H1 (cell line): ENCODE measurements around the gene DTWD2. TPM values are rescaled to one million over a fixed set of nuclear protein-coding genes. Genes with fewer than 3 reads are reported as not detected.

Experiments
- CTCF ChIA-PET: fragments of 300-600 bp; sonication (Branson Sonifier 250); formaldehyde crosslinking; loops from one replicate; lab custom pipeline; 2021; ENCODE audit not compliant: partially characterized antibody; lab: Charles Lee
- POLR2A ChIA-PET: fragments of 300-600 bp; sonication (Branson Sonifier 250); formaldehyde crosslinking; loops from one replicate; lab custom pipeline; 2021; ENCODE audit warnings: inconsistent platforms; ENCODE audit not compliant: partially characterized antibody; lab: Charles Lee
- DNase-seq, 2 experiments: peaks; one replicate each; pipeline versions ENCODE4 v3.0.0 to v3.0.0-alpha.2; 2010 to 2022; ENCODE audit warnings: low spot score in 2 of 2, low read depth in 1 of 2, mixed read lengths in 1 of 2
- FAIRE-seq: peaks from 2 replicates; lab custom pipeline; 2011; peaks lifted over from hg19 to GRCh38; lab: Jason Lieb, UNC
- H2AFZ ChIP-seq: 2 replicates; pipeline ENCODE4 v1.8.1; 2012; ENCODE audit warnings: low read length, inconsistent platforms
- H2AK5ac ChIP-seq: 2 replicates; pipeline ENCODE4 v1.6.1; 2013; ENCODE audit warnings: low read depth, low read length
- H2BK120ac ChIP-seq: replicated peaks from 2 replicates; pipeline ENCODE3; 2013; ENCODE audit warnings: low read depth, low read length, inconsistent platforms
- H2BK12ac ChIP-seq: 2 replicates; pipeline ENCODE4 v1.6.1; 2013; ENCODE audit warnings: low read depth, low read length
- H2BK15ac ChIP-seq: 2 replicates; pipeline ENCODE4 v1.6.1; 2013; ENCODE audit warnings: low read length
- H2BK20ac ChIP-seq: 2 replicates; pipeline ENCODE4 v1.6.1; 2013; ENCODE audit warnings: low read length
- H2BK5ac ChIP-seq: 2 replicates; pipeline ENCODE4 v1.6.1; 2013; ENCODE audit warnings: low read depth, low read length
- H3K14ac ChIP-seq: 2 replicates; pipeline ENCODE4 v1.6.1; 2013; ENCODE audit warnings: inconsistent platforms; ENCODE audit not compliant: insufficient read length
- H3K18ac ChIP-seq: 2 replicates; pipeline ENCODE4 v1.6.1; 2013; ENCODE audit warnings: low read length; ENCODE audit errors: extremely low read depth
- H3K23ac ChIP-seq: 2 replicates; pipeline ENCODE4 v1.6.1; 2013; ENCODE audit warnings: inconsistent platforms; ENCODE audit not compliant: insufficient read length
- H3K23me2 ChIP-seq: 2 replicates; pipeline ENCODE4 v1.6.1; 2013; ENCODE audit warnings: low read depth, low read length
- H3K27ac ChIP-seq: 2 replicates; pipeline ENCODE4 v1.6.1; 2011; ENCODE audit warnings: low read depth, low read length, inconsistent platforms
- H3K27me3 ChIP-seq, 4 experiments: replicated peaks in 1 of 4; 1 replicate in 1 of 4; 2 replicates in 3 of 4; pipeline versions ENCODE4 v1.6.1 to v1.8.1; 2011 to 2013; ENCODE audit warnings: low read length in 3 of 4, mild to moderate bottlenecking in 3 of 4, inconsistent platforms in 2 of 4, mixed read lengths in 2 of 4, moderate library complexity in 1 of 4; ENCODE audit not compliant: control insufficient read depth in 3 of 4, insufficient read depth in 3 of 4; ENCODE audit errors: extremely low read depth in 1 of 4
- H3K36me3 ChIP-seq, 4 experiments: 2 replicates each; pipeline versions ENCODE4 v1.6.1 to v1.8.1; 2011 to 2013; ENCODE audit warnings: mild to moderate bottlenecking in 4 of 4, low read length in 3 of 4, moderate library complexity in 2 of 4, control low read depth in 1 of 4, inconsistent platforms in 1 of 4; ENCODE audit not compliant: insufficient read depth in 4 of 4, control insufficient read depth in 2 of 4
- H3K4ac ChIP-seq: replicated peaks from 2 replicates; pipeline ENCODE3; 2013; ENCODE audit warnings: low read length, low read depth, mixed read lengths, inconsistent platforms; ENCODE audit not compliant: insufficient read length
- H3K4me1 ChIP-seq, 4 experiments: replicated peaks in 1 of 4; 1 replicate in 1 of 4; 2 replicates in 3 of 4; pipeline versions ENCODE4 v1.6.1 to v1.8.1; 2011 to 2013; ENCODE audit warnings: low read length in 3 of 4, inconsistent platforms in 2 of 4, mixed read lengths in 1 of 4; ENCODE audit not compliant: insufficient read depth in 4 of 4, control insufficient read depth in 3 of 4
- H3K4me2 ChIP-seq, 2 experiments: 2 replicates each; pipeline versions ENCODE4 v1.6.1 to v1.8.1; 2011 to 2013; ENCODE audit warnings: low read depth in 2 of 2, low read length in 2 of 2, control low read depth in 1 of 2, inconsistent platforms in 1 of 2, mild to moderate bottlenecking in 1 of 2; ENCODE audit not compliant: insufficient read depth in 1 of 2
- H3K4me3 ChIP-seq, 4 experiments: fragments of 200-600, 300-600 bp in 1 of 4; sonication (generic), shearing (Covaris generic), sonication (Bioruptor Twin) in 1 of 4; 2 replicates each; pipeline versions ENCODE4 v1.5.1 to v1.8.1; 2011 to 2016; ENCODE audit warnings: low read length in 4 of 4, low read depth in 3 of 4, control low read depth in 2 of 4, inconsistent platforms in 2 of 4, mild to moderate bottlenecking in 2 of 4, mixed read lengths in 1 of 4, moderate library complexity in 1 of 4; ENCODE audit not compliant: insufficient read depth in 2 of 4; ENCODE audit errors: extremely low read depth in 1 of 4
- H3K56ac ChIP-seq: replicated peaks from 2 replicates; pipeline ENCODE3; 2013; ENCODE audit warnings: low read depth, mild to moderate bottlenecking, mixed read lengths, low read length, inconsistent platforms; ENCODE audit not compliant: insufficient read length
- H3K79me1 ChIP-seq: 2 replicates; pipeline ENCODE4 v1.6.1; 2013; ENCODE audit warnings: low read depth, low read length, control low read depth
- H3K79me2 ChIP-seq, 2 experiments: 2 replicates each; pipeline versions ENCODE4 v1.6.1 to v1.8.1; 2012 to 2013; ENCODE audit warnings: low read length in 2 of 2, mild to moderate bottlenecking in 2 of 2, inconsistent platforms in 1 of 2; ENCODE audit not compliant: insufficient read depth in 2 of 2, control insufficient read depth in 1 of 2
- H3K9ac ChIP-seq, 4 experiments: replicated peaks in 1 of 4; 1 replicate in 1 of 4; 2 replicates in 3 of 4; pipeline versions ENCODE4 v1.6.1 to v1.8.1; 2011 to 2013; ENCODE audit warnings: low read depth in 3 of 4, low read length in 3 of 4, control low read depth in 2 of 4, mild to moderate bottlenecking in 2 of 4, moderate library complexity in 2 of 4, inconsistent platforms in 1 of 4; ENCODE audit errors: extremely low read depth in 1 of 4
- H3K9me3 ChIP-seq, 2 experiments: 2 replicates each; pipeline versions ENCODE4 v1.6.1 to v1.8.1; 2012 to 2013; ENCODE audit warnings: mild to moderate bottlenecking in 2 of 2, moderate library complexity in 2 of 2, control low read depth in 1 of 2, inconsistent platforms in 1 of 2, low read depth in 1 of 2, low read length in 1 of 2, mixed read lengths in 1 of 2; ENCODE audit not compliant: insufficient read depth in 2 of 2
- H4K20me1 ChIP-seq, 2 experiments: replicated peaks in 1 of 2; 2 replicates each; pipeline versions ENCODE3 to v1.8.1; 2011 to 2013; ENCODE audit warnings: inconsistent platforms in 2 of 2, low read length in 2 of 2, mild to moderate bottlenecking in 1 of 2; ENCODE audit not compliant: insufficient read depth in 2 of 2, control insufficient read depth in 1 of 2
- H4K5ac ChIP-seq: 2 replicates; pipeline ENCODE4 v1.6.1; 2013; ENCODE audit warnings: low read length, low read depth, mixed read lengths, inconsistent platforms; ENCODE audit not compliant: insufficient read length
- H4K8ac ChIP-seq: 2 replicates; pipeline ENCODE4 v1.8.0; 2013; ENCODE audit warnings: mild to moderate bottlenecking, moderate library complexity, low read length, inconsistent platforms; ENCODE audit not compliant: insufficient read depth; ENCODE audit errors: extremely low read depth
- H4K91ac ChIP-seq: replicated peaks from 2 replicates; pipeline ENCODE3; 2013; ENCODE audit warnings: low read length, mixed read lengths, inconsistent platforms; ENCODE audit not compliant: insufficient read length
- SP1 ChIP-seq: IDR thresholded peaks from 2 replicates; pipeline ENCODE4 v1.6.1; 2011; ENCODE audit warnings: low read depth, low read length
- polyA plus RNA-seq, 7 experiments: library from polyadenylated mRNA; depleted of rRNA in 3 of 7; stranded (reverse) in 5 of 7; unstranded in 2 of 7; fragments of >200 nt in 5 of 7; fragments of 200-250 nt in 2 of 7; gene quantifications; 1 replicate in 5 of 7; 2 replicates in 1 of 7; 4 replicates in 1 of 7; pipeline versions ENCODE4 v1.2.1 to v1.2.3, GENCODE V29; 2011 to 2013; ENCODE audit warnings: missing spikeins in 2 of 7, mixed read lengths in 2 of 7
- total RNA-seq: library from RNA; stranded (reverse); fragmentation: NEBNext Ultra II Directional; extraction: Animal tissue kit (Norgen Biotek cat#: 25700); gene quantifications from 2 replicates; pipeline ENCODE4 v1.2.1, GENCODE V29; 2021

The DTWD2 gene
- total and polyA plus RNA-seq, 2 of the 8 experiments (the other 6 are each of a cell fraction or from before 2014, with no cell fraction given) = 4.3 to 17.1 TPM

- H4K91ac ChIP-seq = no peak overlapping the region
- H3K9me3 ChIP-seq = no peaks in the 10 kb centered on the region
- no peak for FAIRE-seq
- no peak overlapping the region for H3K4me3 ChIP-seq
- no peaks in the 10 kb centered on the region for H3K36me3 ChIP-seq
- no peaks in the 10 kb centered on the region for H3K79me1 ChIP-seq
- no peak overlapping the region for H2AFZ ChIP-seq
- H3K27me3 ChIP-seq = no peaks in the 10 kb centered on the region
- POLR2A ChIA-PET = interaction anchor here (1.4 kb wide), 1 partner anchor 35 kb away, joined by 5 read pairs; the partner anchor contains the start of gene DTWD2
- H3K79me2 ChIP-seq = no peaks in the 10 kb centered on the region
- no peak overlapping the region for H3K4ac ChIP-seq
- H3K23me2 ChIP-seq = peaks cover 3% of the 10 kb centered on the region; the same call in 1 of the 2 replicates
- no peak overlapping the region for H2BK120ac ChIP-seq
- no peak overlapping the region for H3K14ac ChIP-seq
- TF ChIP-seq SP1 = no peak
- no peaks in the 10 kb centered on the region for H4K20me1 ChIP-seq
- H3K4me2 ChIP-seq = no peak overlapping the region; a peak in 1 of 4 replicates
- no peak for DNase-seq
- peak overlapping the region; percentile 3; the same call in 1 of the 2 replicates for H3K18ac ChIP-seq
- no peak overlapping the region for H2AK5ac ChIP-seq
- H3K56ac ChIP-seq = no peak overlapping the region
- peak overlapping the region; percentile 23 for H2BK12ac ChIP-seq
- CTCF ChIA-PET = interaction anchor here (1.2 to 5.2 kb wide), 4 partner anchors 10 to 458 kb away, joined by 3 to 48 read pairs (median 4); no protein-coding TSS in a partner anchor
- H3K23ac ChIP-seq = no peak overlapping the region
- H3K4me1 ChIP-seq = peaks cover 0 to 10% (median 5%) of the 10 kb centered on the region in 4 experiments; a peak in 3 of 7 replicates
- H2BK20ac ChIP-seq = 0 out of 2 replicates have a peak overlapping the region, but pooled peaks have one; percentile 8
- H2BK15ac ChIP-seq = no peak overlapping the region
- no peak overlapping the region for H3K27ac ChIP-seq
- H4K8ac ChIP-seq = no peak overlapping the region
- H4K5ac ChIP-seq = no peak overlapping the region
- peak overlapping the region; percentile 93 for H2BK5ac ChIP-seq
- no peak overlapping the region for H3K9ac ChIP-seq
Measured at GRCh38 chr5:118953652-118954005, 34.7 kb downstream of the DTWD2 start.
